GM18519 (cell line): ENCODE data around the gene FANK1.
"Not testable (repeated sequence)": the region's sequence is repeated elsewhere in the genome, so short reads cannot be mapped to it uniquely, and the experiment has no call there.

Source experiments
- ATAC-seq: cut with Tn5 transposase; IDR thresholded peaks from one replicate; pipeline ENCODE4 v1.9.1; 2021; ENCODE audit warnings: mild to moderate bottlenecking, moderate library complexity; ENCODE audit not compliant: unreplicated experiment, low FRiP score

Gene FANK1

GRCh38 chr10:125926247-125926646 lies 29.9 kb downstream of the FANK1 start:
- ATAC-seq: no peak

DNA sequence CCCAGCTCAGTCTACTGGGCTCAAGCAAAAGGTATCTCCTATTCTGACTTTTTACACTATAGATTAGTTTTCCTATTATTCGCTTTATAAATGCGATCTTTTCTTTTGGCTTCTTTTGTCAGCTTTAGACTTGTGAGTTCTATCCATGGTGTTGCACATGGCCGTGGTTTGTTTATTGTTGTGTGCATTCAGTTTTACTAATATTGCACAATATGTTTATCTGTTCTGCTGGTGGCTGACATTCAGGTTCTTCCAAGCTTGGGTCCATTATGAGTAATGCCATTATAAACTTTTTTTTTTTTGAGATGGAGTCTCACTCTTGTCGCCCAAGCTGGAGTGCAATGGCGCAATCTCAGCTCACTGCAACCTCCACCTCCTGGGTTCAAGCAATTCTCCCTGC lies 30.9 kb downstream of the FANK1 start:
- ATAC-seq: not testable (repeated sequence)

GRCh38 chr10:125928928-125929585 lies 32.7 kb downstream of the FANK1 start:
- ATAC-seq: no peak

DNA sequence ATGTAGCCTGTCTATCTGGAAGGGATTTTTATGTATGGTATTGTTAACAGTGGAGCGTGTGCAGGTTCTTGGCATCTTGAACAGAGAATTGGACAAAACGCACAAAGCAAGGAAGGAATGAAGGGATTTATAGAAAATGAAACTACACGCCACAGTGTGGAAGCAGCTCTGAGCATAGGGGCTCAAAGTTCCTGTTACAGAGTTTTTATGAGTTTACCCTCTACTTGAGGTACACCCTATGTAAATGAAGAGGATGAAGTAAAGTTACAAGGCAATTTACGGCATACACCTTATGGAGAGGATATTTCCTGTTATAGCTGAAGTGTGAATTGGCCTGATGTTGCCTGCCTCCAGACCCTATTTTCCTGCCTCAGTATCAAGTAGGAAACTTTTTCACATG lies 33.3 kb downstream of the FANK1 start:
- ATAC-seq: no peak

DNA sequence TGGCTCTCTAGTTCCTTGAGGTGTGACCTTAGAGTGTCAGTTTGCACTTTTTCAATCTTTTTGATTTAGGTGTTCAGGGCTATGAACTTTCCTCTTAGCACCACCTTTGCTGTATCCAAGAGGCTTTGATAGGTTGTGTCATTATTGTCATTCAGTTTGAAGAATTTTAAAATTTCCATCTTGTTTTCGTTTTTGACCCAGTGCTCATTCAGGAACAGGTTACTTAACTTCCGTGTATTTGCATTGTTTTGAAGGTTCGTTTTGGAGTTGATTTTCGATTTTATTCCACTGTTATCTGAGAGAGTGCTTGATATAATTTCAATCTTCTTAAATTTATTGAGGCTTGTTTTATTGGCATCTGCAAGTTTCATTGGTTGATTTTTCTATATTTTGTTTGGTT lies 37.3 kb downstream of the FANK1 start:
- ATAC-seq: no peak

GRCh38 chr10:125936331-125936730 lies 40.0 kb downstream of the FANK1 start:
- ATAC-seq: no peak

- ATAC-seq: no peak
Observed at GRCh38 chr10:125940515-125940914, 44.2 kb downstream of the FANK1 start.

DNA sequence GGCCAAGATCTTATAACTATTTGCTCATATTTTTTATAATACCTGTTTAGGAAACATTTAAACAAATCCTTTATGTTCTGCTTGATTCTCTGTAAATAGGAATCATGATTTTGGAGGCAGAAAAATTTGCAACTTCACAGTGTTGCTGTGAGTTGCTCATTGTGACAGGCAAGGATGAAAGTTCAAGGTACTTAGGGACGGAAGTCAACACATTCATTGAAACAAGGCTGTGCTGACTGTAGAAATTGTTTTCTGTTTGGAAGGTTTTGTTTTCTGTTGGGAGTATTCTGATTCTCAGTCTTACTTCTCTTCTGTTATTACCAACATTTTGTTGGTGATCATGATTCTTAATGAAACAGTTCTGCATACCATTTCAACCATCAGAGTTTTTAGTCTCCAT lies 54.9 kb downstream of the FANK1 start:
- ATAC-seq: no peak

DNA sequence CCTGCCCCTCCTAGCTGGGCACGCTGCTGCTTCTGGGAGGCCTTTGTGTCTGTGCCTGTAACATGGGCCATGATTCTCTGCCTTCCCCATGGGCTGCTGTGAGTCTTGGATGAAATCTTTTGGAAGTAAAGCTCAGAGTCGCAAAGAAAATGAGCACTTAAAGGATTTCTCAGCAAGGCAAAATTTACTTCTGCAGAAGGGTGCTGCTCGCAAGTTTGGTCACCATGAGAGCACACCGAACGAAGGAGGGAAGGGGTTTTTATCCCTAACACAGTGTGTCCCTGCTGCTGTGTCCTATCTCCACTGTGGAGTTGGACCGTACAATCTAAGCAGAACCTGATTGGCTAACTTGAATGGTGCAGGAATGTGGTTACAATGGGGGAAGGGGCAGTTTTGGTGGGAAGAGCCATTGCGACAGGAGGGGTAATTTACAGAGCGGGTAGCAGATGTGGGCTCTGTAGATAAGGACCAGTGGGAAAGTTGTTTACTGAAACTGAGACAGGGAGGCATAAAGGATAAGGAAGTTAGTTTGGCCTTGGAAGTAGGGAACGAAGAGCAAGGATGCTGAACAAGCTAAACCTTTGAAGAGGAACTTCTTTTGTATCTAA lies 57.5 kb downstream of the FANK1 start:
- ATAC-seq: no peak

DNA sequence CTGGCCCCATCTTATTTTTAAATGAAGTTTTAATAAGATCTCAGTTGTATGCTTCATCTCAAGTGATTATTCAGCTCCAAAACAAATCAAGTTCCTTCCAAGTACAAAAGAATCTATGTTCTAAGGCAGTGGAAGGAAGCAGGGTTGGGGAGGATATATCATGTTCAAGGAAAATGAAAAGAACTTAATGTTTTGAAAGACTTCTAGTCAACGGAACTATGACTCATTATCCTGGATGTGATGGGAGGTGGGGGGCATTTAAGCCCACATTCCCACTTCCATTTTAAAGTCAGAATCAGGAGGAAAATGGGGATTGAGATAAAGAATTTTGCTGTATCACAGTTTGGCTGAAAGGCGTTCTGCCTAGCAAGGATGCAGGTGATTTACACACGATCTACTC lies 59.4 kb downstream of the FANK1 start:
- ATAC-seq: no peak

DNA sequence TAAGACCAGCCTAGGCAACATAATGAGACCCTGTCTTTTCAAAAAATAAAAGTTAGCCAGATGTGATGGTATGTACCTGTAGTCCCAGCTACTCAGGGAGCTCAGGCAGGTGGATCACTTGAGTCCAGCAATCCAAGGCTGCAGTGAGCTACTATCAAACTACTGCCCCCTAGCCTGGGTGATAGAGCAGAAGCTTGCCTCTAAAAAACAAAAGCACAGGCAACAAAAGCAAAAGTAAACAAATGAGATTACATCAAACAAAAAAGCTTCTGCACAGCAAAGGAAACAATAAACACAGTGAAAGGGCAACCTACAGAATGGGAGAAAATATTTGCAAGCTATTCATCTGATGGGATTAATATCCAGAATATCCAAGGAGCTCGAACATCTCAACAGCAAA lies 65.4 kb downstream of the FANK1 start:
- ATAC-seq: no peak

GRCh38 chr10:125962200-125962599 lies 65.8 kb downstream of the FANK1 start:
- no peak for ATAC-seq

DNA sequence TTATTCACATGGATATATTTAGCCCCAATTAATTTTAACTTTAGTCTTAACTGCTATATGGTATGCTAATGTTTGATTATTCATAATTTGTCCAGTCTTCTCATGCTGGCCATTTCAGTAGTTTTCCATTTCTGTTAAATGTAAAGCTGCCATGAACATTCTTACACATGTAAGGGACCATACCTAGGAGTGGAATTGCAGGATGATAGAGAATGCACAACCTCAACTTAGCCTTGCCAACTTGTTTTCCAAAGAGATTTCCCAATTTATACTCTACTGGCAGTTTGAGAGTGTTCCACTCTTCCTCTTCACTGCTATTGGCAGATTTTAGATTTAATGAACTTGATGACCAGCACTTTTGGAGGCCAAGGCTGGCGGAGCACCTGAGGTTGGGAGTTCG lies 68.2 kb downstream of the FANK1 start:
- ATAC-seq: no peak

DNA sequence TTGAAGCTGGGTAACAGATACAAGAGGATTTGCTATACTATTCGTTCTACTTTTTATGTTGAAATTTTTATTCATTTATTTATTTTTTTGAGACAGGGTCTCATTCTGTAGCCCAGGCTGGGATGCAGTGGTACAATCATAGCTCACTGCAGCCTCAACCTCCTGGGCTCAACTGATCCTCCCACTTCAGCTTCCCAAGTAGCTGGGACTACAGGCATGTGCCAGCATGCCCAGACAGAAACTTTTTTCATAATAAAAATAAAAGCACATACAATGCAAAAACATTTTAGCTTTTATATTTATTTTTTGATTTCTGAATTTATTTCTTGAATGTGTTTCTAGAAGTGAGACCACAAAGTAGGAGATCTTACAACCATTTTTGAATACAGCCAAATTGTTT lies 71.2 kb downstream of the FANK1 start:
- no peak for ATAC-seq

- not testable (repeated sequence) for ATAC-seq
Observed at GRCh38 chr10:125970077-125970630, 73.8 kb downstream of the FANK1 start.

- no peak for ATAC-seq
Observed at GRCh38 chr10:125976960-125977605, 80.7 kb downstream of the FANK1 start.

- no peak for ATAC-seq
Observed at GRCh38 chr10:125979976-125980375, 83.6 kb downstream of the FANK1 start.

DNA sequence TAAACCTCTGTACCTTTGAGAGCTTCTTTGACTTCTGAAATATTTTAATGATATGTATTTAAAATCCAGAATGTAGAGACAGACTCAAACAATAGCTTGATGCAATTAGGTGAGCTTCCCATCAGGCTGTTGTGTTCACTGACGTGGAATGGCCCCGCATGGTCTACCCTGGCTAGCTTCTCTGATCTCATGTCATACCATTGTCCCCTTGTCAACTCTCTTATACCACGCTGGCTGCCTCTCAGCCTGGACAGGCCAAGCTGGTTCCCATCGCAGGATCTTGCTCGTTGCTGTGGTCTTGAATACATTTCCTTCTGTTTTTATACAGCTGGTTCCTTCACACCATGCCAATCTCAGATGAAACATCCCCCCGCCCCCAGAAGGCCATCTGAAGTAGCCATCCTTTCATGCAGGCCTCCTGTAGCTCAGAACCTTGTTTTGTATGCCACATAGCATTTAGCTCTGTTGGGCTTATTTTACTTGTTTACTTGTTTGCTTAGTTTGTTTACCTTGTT lies 84.2 kb downstream of the FANK1 start:
- ATAC-seq: no peak

- peak; percentile 73 for ATAC-seq
Observed at GRCh38 chr10:125982260-125982948, 86.0 kb downstream of the FANK1 start.

- no peak for ATAC-seq
Observed at GRCh38 chr10:125983161-125983560, 86.8 kb downstream of the FANK1 start.

DNA sequence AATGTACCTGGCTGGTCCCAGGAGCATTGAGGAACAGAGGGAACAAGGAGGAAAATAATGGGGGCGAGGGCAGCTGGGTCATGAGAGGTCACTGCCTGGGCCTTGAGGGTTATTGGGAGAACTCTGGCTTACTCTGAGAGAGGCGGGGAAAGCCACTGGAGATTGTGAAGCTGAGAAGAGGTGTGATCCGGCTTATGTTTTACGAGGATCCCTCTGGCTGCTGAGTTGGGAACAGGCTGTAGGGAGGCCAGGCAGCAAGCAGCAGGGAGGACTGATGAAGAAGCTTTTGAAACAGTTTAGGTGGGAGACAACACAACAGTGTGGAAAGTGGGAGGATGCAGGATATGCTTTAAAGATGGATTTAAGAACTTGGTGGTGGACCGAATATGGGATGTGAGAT lies 87.3 kb downstream of the FANK1 start:
- ATAC-seq: no peak
